Left ventricle myocardium inferior (tissue), 1 donor: Measurements from ENCODE around the gene NCEH1. TPM values are rescaled to one million over a fixed set of nuclear protein-coding genes. Genes with fewer than 3 reads are reported as not detected.

Experiments
- DNase-seq: peaks from one replicate; pipeline ENCODE4 v3.0.0-alpha.2; 2020
- H3K27ac ChIP-seq: fragments of 200-600 bp; replicated peaks from 2 replicates; pipeline ENCODE4 v1.8.0; 2021
- H3K27me3 ChIP-seq: fragments of 200-600 bp; 2 replicates; pipeline ENCODE4 v1.8.0; 2021; ENCODE audit warnings: low read depth
- H3K36me3 ChIP-seq: fragments of 200-600 bp; 2 replicates; pipeline ENCODE4 v1.8.0; 2021
- H3K4me1 ChIP-seq: fragments of 200-600 bp; 2 replicates; pipeline ENCODE4 v1.8.0; 2021
- H3K4me3 ChIP-seq: fragments of 200-600 bp; 2 replicates; pipeline ENCODE4 v1.8.0; 2021; ENCODE audit warnings: mild to moderate bottlenecking, moderate library complexity
- H3K9me3 ChIP-seq: fragments of 200-600 bp; replicated peaks from 2 replicates; pipeline ENCODE4 v1.8.0; 2021
- CTCF ChIP-seq: fragments of 200-600 bp; IDR thresholded peaks from 2 replicates; pipeline ENCODE4 v1.8.0; 2021; ENCODE audit warnings: antibody characterized with exemption, mild to moderate bottlenecking, borderline replicate concordance
- intact Hi-C: fragments of 100-400 bp; cut with micrococcal nuclease; formaldehyde crosslinking; loops from one replicate; pipeline ENCODE4 v1.11.0; 2022
- total RNA-seq: library from RNA; stranded (reverse); fragmentation: NEBNext Ultra II Directional; extraction: Animal tissue kit (Norgen Biotek cat#: 25700); gene quantifications from one replicate; pipeline ENCODE4 v1.2.1, GENCODE V29; 2021
- donor health status: DM: no; HTN: yes; CAD: no; lungs with severe emphysema.

The NCEH1 gene
- total RNA-seq, 1 donor from 2014 or later = 58.6 TPM

- TF ChIP-seq CTCF = no peak
- H3K36me3 ChIP-seq = no peaks in the 10 kb centered on the region
- DNase-seq = no peak
- no peak overlapping the region for H3K4me3 ChIP-seq
- H3K27ac ChIP-seq = no peak overlapping the region
- intact Hi-C loops = no loop called here
- no peaks in the 10 kb centered on the region for H3K9me3 ChIP-seq
- peaks cover 17% of the 10 kb centered on the region for H3K4me1 ChIP-seq
- H3K27me3 ChIP-seq = no peaks in the 10 kb centered on the region
These were observed 85.9 kb downstream of the NCEH1 start for GRCh38 chr3:172624999-172625398.

GRCh38 chr3:172622916-172623700, 87.8 kb downstream of the NCEH1 start:
- Histone ChIP-seq H3K4me3 (no peak overlapping the region), H3K27me3 (no peaks in the 10 kb centered on the region), H3K4me1 (peaks cover 15% of the 10 kb centered on the region), H3K27ac (no peak overlapping the region), H3K9me3 (no peaks in the 10 kb centered on the region), H3K36me3 (no peaks in the 10 kb centered on the region)
- intact Hi-C loops = no loop called here
- DNase-seq = no peak
- TF ChIP-seq CTCF = peak; percentile 72

GRCh38 chr3:172622156-172622555, 88.7 kb downstream of the NCEH1 start:
- peaks cover 9% of the 10 kb centered on the region for H3K4me1 ChIP-seq
- H3K9me3 ChIP-seq = no peaks in the 10 kb centered on the region
- H3K36me3 ChIP-seq = no peaks in the 10 kb centered on the region
- no peak for DNase-seq
- H3K4me3 ChIP-seq = no peak overlapping the region
- no peaks in the 10 kb centered on the region for H3K27me3 ChIP-seq
- no peak overlapping the region for H3K27ac ChIP-seq
- intact Hi-C loops = no loop called here
- no peak for TF ChIP-seq CTCF

- Histone ChIP-seq H3K4me3 (no peak overlapping the region), H3K27me3 (no peaks in the 10 kb centered on the region), H3K4me1 (peaks cover 10% of the 10 kb centered on the region), H3K36me3 (no peaks in the 10 kb centered on the region), H3K27ac (no peak overlapping the region), H3K9me3 (no peaks in the 10 kb centered on the region)
- DNase-seq = no peak
- no peak for TF ChIP-seq CTCF
- intact Hi-C loops = no loop called here
These were observed 92.9 kb downstream of the NCEH1 start for GRCh38 chr3:172617976-172618375.

GRCh38 chr3:172617013-172617706, 93.7 kb downstream of the NCEH1 start:
- Histone ChIP-seq H3K27me3 (no peaks in the 10 kb centered on the region), H3K9me3 (no peaks in the 10 kb centered on the region), H3K4me1 (peaks cover 6% of the 10 kb centered on the region), H3K4me3 (no peak overlapping the region), H3K36me3 (no peaks in the 10 kb centered on the region), H3K27ac (no peak overlapping the region)
- no peak for DNase-seq
- TF ChIP-seq CTCF = no peak
- intact Hi-C loops = no loop called here
